ENCODE data around the gene DNHD1.

DNA sequence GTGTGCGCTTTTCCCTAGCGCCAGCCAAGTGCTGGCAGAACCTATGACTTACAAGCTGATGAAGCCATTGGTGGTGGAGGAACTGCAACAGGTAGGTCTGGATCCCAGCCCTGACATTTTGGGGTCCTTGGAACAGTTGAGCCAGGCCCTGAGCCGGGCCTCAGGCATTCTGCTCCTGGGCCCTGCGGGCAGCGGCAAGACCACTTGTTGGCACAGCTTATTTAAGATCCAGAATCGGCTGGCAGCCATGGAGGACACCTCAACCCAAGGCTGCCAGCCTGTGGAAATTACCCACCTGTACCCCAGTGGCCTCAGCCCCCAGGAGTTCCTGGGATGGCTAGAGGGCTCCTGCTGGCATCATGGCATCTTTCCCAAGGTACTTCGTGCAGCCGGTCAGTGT is 49.7 kb downstream of the DNHD1 start:
- TF ChIP-seq, protein P1, sequence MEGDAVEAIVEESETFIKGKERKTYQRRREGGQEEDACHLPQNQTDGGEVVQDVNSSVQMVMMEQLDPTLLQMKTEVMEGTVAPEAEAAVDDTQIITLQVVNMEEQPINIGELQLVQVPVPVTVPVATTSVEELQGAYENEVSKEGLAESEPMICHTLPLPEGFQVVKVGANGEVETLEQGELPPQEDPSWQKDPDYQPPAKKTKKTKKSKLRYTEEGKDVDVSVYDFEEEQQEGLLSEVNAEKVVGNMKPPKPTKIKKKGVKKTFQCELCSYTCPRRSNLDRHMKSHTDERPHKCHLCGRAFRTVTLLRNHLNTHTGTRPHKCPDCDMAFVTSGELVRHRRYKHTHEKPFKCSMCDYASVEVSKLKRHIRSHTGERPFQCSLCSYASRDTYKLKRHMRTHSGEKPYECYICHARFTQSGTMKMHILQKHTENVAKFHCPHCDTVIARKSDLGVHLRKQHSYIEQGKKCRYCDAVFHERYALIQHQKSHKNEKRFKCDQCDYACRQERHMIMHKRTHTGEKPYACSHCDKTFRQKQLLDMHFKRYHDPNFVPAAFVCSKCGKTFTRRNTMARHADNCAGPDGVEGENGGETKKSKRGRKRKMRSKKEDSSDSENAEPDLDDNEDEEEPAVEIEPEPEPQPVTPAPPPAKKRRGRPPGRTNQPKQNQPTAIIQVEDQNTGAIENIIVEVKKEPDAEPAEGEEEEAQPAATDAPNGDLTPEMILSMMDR (IDR thresholded peaks at IDR 0.05), result no peak
- TF ChIP-seq, protein P2, sequence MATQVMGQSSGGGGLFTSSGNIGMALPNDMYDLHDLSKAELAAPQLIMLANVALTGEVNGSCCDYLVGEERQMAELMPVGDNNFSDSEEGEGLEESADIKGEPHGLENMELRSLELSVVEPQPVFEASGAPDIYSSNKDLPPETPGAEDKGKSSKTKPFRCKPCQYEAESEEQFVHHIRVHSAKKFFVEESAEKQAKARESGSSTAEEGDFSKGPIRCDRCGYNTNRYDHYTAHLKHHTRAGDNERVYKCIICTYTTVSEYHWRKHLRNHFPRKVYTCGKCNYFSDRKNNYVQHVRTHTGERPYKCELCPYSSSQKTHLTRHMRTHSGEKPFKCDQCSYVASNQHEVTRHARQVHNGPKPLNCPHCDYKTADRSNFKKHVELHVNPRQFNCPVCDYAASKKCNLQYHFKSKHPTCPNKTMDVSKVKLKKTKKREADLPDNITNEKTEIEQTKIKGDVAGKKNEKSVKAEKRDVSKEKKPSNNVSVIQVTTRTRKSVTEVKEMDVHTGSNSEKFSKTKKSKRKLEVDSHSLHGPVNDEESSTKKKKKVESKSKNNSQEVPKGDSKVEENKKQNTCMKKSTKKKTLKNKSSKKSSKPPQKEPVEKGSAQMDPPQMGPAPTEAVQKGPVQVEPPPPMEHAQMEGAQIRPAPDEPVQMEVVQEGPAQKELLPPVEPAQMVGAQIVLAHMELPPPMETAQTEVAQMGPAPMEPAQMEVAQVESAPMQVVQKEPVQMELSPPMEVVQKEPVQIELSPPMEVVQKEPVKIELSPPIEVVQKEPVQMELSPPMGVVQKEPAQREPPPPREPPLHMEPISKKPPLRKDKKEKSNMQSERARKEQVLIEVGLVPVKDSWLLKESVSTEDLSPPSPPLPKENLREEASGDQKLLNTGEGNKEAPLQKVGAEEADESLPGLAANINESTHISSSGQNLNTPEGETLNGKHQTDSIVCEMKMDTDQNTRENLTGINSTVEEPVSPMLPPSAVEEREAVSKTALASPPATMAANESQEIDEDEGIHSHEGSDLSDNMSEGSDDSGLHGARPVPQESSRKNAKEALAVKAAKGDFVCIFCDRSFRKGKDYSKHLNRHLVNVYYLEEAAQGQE (IDR thresholded peaks at IDR 0.05; ENCODE audit: insufficient read depth in 1 of 2, low read depth in 2 of 2, low read length in 1 of 2), result no peak
- TF ChIP-seq POLR2AphosphoS5 (IDR thresholded peaks at IDR 0.05; ENCODE audit: low read depth, low read length) (no peak), TCF7L2 (IDR thresholded peaks at IDR 0.05; ENCODE audit: low read depth, low read length) (no peak)

Data from Panc1 (cell line).